NCI-H2196 (cell line): ENCODE measurements around the gene LCT.
A peak's percentile ranks its signal among the peaks of the same experiment; 100 is the strongest.
"Not testable (repeated sequence)": the region's sequence is repeated elsewhere in the genome, so short reads cannot be mapped to it uniquely, and the experiment has no call there.

ENCODE experiments used
- DNase-seq: peaks from one replicate; lab custom pipeline; 2025; ENCODE audit not compliant: unreplicated experiment; lab: John Stamatoyannopoulos, UW

LCT gene

GRCh38 chr2:135836596-135837270 is at the start of gene LCT:
TSS of gene LCT (minus strand) at chr2:135837184. CDS start at chr2:135837169, 15 bp downstream.
- no peak for DNase-seq

DNA sequence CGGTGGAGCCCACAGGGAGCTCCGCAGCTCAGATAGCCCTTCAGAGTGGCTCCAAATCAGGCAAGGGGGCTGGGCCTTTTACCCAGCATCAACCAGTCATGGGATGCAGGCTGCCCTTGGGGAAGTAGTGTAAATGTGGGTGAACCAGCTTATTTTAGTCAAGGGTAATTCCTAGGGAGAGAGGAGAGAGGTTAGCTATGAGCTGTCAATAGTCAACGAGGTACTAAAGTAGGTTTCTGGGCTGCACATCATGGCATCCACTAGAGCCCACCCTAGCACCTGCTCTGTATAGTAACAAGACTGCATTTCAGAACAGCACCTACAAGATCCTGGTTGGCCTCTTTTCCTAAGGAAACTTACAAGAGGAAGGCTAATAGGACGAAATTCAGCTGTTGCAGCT is 48.7 kb upstream of the LCT start:
- no peak for DNase-seq

GRCh38 chr2:135882415-135882814 is 45.4 kb upstream of the LCT start:
- no peak for DNase-seq

DNA sequence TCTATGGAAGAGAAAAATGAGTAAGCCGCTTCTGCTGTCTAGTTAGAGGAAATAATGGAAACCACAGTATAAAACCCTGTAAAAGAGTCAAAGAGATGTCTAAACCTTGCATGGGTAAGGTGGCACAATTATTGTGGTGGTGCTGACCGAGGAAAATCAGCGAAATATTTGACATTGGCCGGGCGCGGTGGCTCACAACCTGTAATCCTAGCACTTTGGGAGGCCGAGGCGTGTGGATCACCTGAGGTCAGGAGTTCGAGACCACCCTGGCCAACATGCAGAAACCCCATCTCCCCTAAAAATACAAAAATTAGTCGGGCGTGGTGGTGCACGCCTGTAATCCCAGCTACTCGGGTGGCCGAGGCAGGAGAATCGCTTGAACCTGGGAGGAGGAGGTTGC is 39.8 kb upstream of the LCT start:
- not testable (repeated sequence) for DNase-seq

GRCh38 chr2:135876066-135876711 is 39.2 kb upstream of the LCT start, which contains the start of gene MCM6:
TSS of gene MCM6 (minus strand) at chr2:135876443. CDS start at chr2:135876365, 78 bp downstream.
- DNase-seq = peak; percentile 98

DNA sequence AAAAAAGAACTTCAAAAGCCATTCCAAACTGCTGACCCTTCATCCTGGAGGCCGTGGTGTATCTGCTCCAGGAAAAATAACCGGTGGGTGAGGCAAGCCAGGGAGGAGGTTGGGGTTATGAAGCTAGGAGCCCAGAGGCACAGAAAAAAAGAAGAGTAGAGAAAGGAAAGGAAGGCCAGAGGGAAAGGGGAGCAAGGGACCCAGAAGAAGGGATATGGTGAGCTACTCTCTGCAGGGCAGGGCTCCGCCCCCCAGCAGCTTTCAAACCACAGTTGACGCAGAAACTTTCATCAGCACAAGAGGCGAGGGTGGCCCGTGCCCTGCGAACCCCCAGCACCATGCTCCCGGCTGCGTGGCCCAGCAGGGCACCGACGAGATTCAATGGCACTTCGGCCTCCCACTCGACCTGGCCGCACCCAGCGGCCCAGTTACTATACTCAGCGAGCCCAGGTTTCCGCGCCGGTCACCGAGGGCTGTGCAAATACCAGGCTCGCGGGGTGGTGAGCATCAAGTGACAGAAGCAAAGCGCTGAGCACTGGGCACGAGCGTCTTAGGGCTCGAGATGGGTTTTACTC is 38.6 kb upstream of the LCT start:
- no peak for DNase-seq

GRCh38 chr2:135874777-135875365 is 37.9 kb upstream of the LCT start:
- DNase-seq = no peak

- no peak for DNase-seq
These were observed 33.6 kb upstream of the LCT start for GRCh38 chr2:135870571-135870970.

GRCh38 chr2:135863233-135863632 is 26.2 kb upstream of the LCT start:
- no peak for DNase-seq

DNA sequence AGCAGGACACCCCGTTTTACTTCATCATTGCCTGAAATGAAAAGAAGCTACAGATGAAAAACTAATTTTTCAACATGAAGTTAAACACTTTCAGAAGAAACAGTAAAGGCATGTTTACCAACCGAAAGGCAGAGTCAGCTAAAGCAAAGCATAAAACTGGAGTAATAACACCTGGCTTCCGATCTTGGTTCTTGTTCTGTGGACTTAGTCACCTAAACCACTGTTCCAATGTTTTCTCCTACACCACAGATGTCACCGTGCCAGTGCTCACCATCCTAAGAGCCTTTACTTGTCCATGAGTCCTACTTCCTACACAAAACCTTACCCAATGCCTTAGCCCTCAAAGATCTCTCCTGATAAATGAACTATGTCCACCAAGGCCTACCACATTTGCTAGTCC is 25.7 kb upstream of the LCT start:
- no peak for DNase-seq

DNA sequence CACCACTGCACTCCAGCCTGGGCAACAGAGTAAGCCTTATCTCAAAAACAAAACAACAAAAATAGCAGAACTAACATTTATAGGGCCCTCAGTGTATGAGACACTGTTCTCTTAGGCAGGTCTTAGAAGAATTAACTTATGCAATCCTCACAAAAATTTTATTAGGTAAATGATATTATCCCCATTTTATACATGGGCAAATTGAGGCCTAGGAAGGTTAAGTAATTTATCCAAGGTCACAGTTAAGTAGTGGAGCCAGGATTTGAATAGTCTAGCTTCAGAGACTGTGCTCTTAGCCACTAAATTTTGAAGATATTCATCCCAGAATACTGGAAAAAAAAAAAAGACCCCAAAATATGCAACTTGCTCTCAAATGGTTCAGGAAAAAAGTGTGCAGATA is 16.4 kb upstream of the LCT start:
- DNase-seq = no peak

DNA sequence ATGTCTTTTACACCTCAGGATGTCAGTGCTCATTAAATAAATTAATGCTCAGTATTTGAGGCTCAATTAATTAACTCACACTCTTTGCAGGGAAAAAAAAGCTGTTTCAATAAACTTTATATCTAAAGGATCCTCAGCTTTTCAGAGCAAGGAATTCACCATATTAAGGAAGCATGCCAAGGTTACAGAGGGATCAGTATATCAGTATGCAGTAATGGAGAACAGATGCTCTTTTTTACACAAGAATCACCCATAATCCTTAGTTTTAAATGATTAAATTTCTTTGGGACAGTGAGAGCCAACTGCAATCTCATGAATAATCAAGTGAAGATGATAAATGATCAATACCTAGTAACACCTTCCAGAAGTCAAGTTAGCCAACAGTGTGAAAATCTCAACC is 14.9 kb upstream of the LCT start:
- no peak for DNase-seq

GRCh38 chr2:135850892-135851668 is 14.1 kb upstream of the LCT start:
- DNase-seq = no peak

GRCh38 chr2:135849087-135849486 is 12.1 kb upstream of the LCT start:
- DNase-seq = no peak

GRCh38 chr2:135845997-135846396 is 9.0 kb upstream of the LCT start:
- no peak for DNase-seq

DNA sequence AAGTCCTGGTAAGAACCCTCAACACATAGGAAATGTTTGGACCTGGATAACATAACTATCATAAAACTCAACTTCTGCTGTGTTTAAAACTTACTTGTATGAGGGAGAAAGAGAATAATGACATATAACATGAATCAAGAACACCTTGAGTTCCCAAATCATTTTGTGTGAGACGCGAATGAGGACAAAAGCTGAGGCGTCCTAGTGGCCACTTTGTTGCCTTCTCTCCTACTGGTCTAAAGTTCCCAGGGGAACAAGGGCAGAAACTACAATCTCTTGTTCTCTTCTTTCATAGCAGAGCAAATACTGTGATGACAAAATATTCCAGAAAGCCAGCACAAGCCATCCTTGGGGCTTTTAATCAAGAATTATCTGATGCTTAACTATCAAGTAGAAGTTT is 8.3 kb upstream of the LCT start:
- DNase-seq = no peak

DNA sequence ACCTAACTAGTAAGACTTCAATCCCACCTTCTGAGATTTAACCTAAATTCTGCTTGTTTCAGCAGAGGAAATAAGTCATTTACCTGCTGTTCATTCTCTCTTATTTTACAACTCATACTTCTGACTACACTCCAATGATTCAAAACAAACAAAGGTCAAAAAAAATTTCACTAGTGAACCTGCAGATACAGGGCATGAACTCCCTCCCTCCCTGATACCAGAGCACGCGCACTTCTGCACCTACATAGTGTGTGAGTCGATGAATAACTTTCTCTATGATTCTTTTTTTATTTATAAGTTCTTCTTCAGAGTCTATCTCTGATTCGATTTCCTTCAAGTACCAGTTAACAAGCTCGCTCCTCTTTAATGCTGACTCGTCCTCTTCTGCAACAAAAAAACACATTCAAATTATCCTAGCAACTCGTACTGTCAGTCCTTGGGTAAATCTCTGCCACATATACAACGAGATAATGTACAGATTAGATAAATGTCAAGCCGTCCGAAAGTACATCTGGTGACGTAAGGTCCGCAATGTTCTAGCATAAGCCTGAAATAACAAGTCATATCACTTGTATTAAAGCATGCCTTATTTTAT is 7.4 kb upstream of the LCT start:
- DNase-seq = no peak

DNA sequence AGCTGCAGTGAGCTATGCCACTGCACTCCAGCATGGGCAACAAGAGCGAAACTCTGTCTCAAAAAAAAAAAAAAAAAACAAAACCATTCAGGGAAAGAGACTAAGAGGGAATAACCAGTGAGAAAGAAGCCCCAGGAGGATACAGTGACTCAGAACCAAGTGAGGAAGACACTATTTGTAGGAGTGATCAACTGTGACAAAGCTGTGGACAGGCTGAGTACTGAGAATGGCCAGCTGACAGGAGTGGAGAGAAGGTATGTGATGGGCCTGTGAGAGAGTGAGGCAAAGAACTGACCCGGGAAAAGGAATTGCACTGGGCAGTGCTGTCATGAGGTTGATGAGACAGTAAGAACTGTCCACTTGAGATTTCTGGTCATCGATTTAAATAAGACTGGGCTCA is 6.7 kb upstream of the LCT start:
- DNase-seq = no peak

DNA sequence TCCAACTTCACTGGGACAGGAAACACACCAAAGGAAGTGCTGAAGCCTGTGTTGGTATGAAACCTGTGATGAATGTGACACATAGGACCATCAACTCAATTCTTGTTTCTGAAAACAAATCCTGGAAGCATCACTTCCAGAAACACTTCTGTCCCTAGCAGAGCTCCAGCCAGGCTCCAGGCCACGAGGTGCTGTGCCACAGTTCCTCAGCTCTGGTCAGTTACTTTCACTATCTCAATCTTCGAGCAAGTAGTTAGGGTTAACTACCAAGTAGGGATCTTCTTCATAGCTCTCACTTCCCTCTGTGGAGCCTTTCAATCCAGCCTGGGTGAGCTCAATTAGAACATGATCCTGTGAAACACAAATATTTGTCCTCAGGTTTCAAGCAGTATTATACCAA is 3.6 kb upstream of the LCT start:
- DNase-seq = no peak

DNA sequence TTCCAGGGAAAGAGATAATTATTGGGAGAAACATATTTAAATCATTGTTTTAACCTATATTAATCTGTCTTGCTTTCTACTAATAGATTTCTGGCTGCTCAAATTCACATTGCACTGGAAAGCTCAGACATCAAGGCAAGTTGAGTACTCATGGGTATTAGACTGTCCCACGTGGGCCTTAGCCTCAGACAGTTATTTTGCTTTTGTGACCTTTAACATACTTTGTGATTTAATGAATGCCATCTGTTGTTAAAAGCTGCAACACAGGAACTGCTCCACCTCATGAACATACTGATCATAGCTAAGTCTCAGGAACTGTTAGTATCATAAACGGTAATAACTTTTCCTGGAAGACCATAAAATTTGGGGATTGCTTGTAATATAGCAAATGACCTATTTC is 2.7 kb upstream of the LCT start:
- no peak for DNase-seq

- DNase-seq = no peak
These were observed 1.5 kb upstream of the LCT start for GRCh38 chr2:135838502-135838901.
